HepG2 (cell line): ENCODE results near the gene PCAT7. TPM values are rescaled to one million over a fixed set of nuclear protein-coding genes. Genes with fewer than 3 reads are reported as not detected.

Experiments used
- ATAC-seq: fragments of 200-7000 bp; cut with Tn5 transposase; 3 replicates; pipeline ENCODE4 v1.9.1; 2020; ENCODE audit warnings: mild to moderate bottlenecking, moderate library complexity
- BruUV-seq: library from RNA; stranded (reverse); fragments of 400-500 nt; replicated peaks from 2 replicates; lab custom pipeline; 2021; lab: Mats Ljungman, UMichigan
- CTCF ChIA-PET: fragments of 300-600 bp; formaldehyde crosslinking; extraction: SDS; loops from one replicate; lab custom pipeline; 2021; ENCODE audit warnings: low total read pairs, inconsistent platforms, low intra/inter-chr PET ratio; lab: Yijun Ruan, JAX
- POLR2A ChIA-PET: fragments of 350-600 bp; sonication (Branson Sonifier 250); formaldehyde crosslinking; loops from one replicate; lab custom pipeline; 2020; ENCODE audit warnings: antibody characterized with exemption, inconsistent platforms; lab: Yijun Ruan, JAX
- DNase-seq: peaks from one replicate; pipeline ENCODE4 v3.0.0-alpha.2; 2015; ENCODE audit warnings: low spot score
- FAIRE-seq: peaks from 3 replicates; lab custom pipeline; 2011; peaks lifted over from hg19 to GRCh38; lab: Jason Lieb, UNC
- H2AFZ ChIP-seq: one replicate; pipeline ENCODE4 v1.6.1; 2011; ENCODE audit warnings: low read length, inconsistent platforms
- H3K27ac ChIP-seq: fragments of 300-600 bp; 3 replicates; pipeline ENCODE4 v1.8.0; 2011; ENCODE audit warnings: mixed run types, mild to moderate bottlenecking, mixed read lengths, low read length, inconsistent platforms; ENCODE audit not compliant: insufficient read depth; ENCODE audit errors: extremely low read length
- H3K27me3 ChIP-seq, 2 experiments: fragments of 200-600 bp in 1 of 2; 2 replicates in 1 of 2; 3 replicates in 1 of 2; pipeline versions ENCODE4 v1.6.0 to v1.8.0; 2011; ENCODE audit warnings: low read length in 2 of 2, mild to moderate bottlenecking in 2 of 2, moderate library complexity in 2 of 2, inconsistent platforms in 1 of 2; ENCODE audit not compliant: insufficient read depth in 2 of 2, control insufficient read depth in 1 of 2
- H3K36me3 ChIP-seq, 2 experiments: fragments of 200-600 bp in 1 of 2; replicated peaks in 1 of 2; 2 replicates in 1 of 2; 3 replicates in 1 of 2; pipeline versions ENCODE4 v1.5.1 to v1.8.0; 2011; ENCODE audit warnings: low read length in 2 of 2, inconsistent platforms in 1 of 2; ENCODE audit not compliant: insufficient read depth in 2 of 2, control insufficient read depth in 1 of 2
- H3K4me1 ChIP-seq: 2 replicates; pipeline ENCODE4 v1.5.1; 2012; ENCODE audit warnings: low read length, inconsistent platforms; ENCODE audit not compliant: insufficient read depth
- H3K4me2 ChIP-seq: 2 replicates; pipeline ENCODE4 v1.6.0; 2011; ENCODE audit warnings: low read depth, low read length, inconsistent platforms
- H3K4me3 ChIP-seq, 3 experiments: fragments of 200-600 bp in 1 of 3; sonication (generic), shearing (Covaris generic) in 1 of 3; replicated peaks in 1 of 3; 2 replicates each; pipeline ENCODE4 v1.5.1; 2011 to 2016; ENCODE audit warnings: low read length in 3 of 3, inconsistent platforms in 2 of 3, low read depth in 2 of 3, mild to moderate bottlenecking in 2 of 3, control low read depth in 1 of 3, mixed read lengths in 1 of 3; ENCODE audit not compliant: insufficient read depth in 1 of 3
- H3K79me2 ChIP-seq: one replicate; pipeline ENCODE4 v1.6.1; 2011; ENCODE audit warnings: low read length, inconsistent platforms; ENCODE audit not compliant: insufficient read depth
- H3K9ac ChIP-seq: 2 replicates; pipeline ENCODE4 v1.6.0; 2011; ENCODE audit warnings: mild to moderate bottlenecking, low read depth, low read length, inconsistent platforms; ENCODE audit not compliant: insufficient read depth
- H3K9me3 ChIP-seq: 2 replicates; pipeline ENCODE4 v1.5.1; 2012; ENCODE audit warnings: mild to moderate bottlenecking, low read length
- H4K20me1 ChIP-seq: 2 replicates; pipeline ENCODE4 v1.6.0; 2011; ENCODE audit warnings: inconsistent platforms, mild to moderate bottlenecking, low read length, moderate library complexity; ENCODE audit not compliant: insufficient read depth
- ATF2 ChIP-seq: sonication (generic); formaldehyde crosslinking; IDR thresholded peaks from 2 replicates; pipeline ENCODE4 v1.4.0; 2020; ENCODE audit warnings: missing genetic modification reagents
- FOXO1 ChIP-seq: sonication (generic); formaldehyde crosslinking; IDR thresholded peaks from 2 replicates; pipeline ENCODE4 v1.4.0; 2020; ENCODE audit warnings: missing genetic modification reagents
- HNF4G ChIP-seq, 2 experiments: sonication (generic) in 1 of 2; formaldehyde crosslinking in 1 of 2; IDR thresholded peaks; 2 replicates each; pipeline versions ENCODE4 v1.4.0 to v1.6.1; 2011 to 2020; ENCODE audit warnings: borderline replicate concordance in 2 of 2, low read depth in 2 of 2, mild to moderate bottlenecking in 2 of 2, low read length in 1 of 2, missing genetic modification reagents in 1 of 2, moderate library complexity in 1 of 2
- HOXA7 ChIP-seq: sonication (generic); formaldehyde crosslinking; IDR thresholded peaks from 2 replicates; pipeline ENCODE4 v1.8.1; 2022; ENCODE audit warnings: mild to moderate bottlenecking, missing genetic modification reagents, moderate library complexity
- IRF9 ChIP-seq: sonication (generic); formaldehyde crosslinking; IDR thresholded peaks from 2 replicates; pipeline ENCODE4 v1.8.0; 2022; ENCODE audit warnings: missing genetic modification reagents, mild to moderate bottlenecking, borderline replicate concordance
- NKX3-1 ChIP-seq: sonication (generic); formaldehyde crosslinking; IDR thresholded peaks from 2 replicates; pipeline ENCODE4 v1.5.0; 2020; ENCODE audit warnings: missing genetic modification reagents
- PHF21A ChIP-seq: sonication (generic); formaldehyde crosslinking; IDR thresholded peaks from 2 replicates; pipeline ENCODE4 v1.5.0; 2020; ENCODE audit warnings: mild to moderate bottlenecking, missing genetic modification reagents
- POGK ChIP-seq: sonication (generic); formaldehyde crosslinking; conservative IDR thresholded peaks from 2 replicates; pipeline ENCODE4 v1.8.0; 2022; ENCODE audit warnings: mild to moderate bottlenecking, moderate library complexity, missing genetic modification reagents
- PTBP1 ChIP-seq: fragments of 200-400 bp; formaldehyde crosslinking; IDR thresholded peaks from 2 replicates; pipeline ENCODE4 v1.6.1; 2018; ENCODE audit warnings: low read length, low read depth; ENCODE audit not compliant: poor library complexity, severe bottlenecking
- RBM39 ChIP-seq: fragments of 200-400 bp; formaldehyde crosslinking; IDR thresholded peaks from one replicate; pipeline ENCODE4 v1.6.1; 2018; ENCODE audit warnings: antibody characterized with exemption, mild to moderate bottlenecking, low read depth, low read length; ENCODE audit not compliant: poor library complexity, severe bottlenecking
- SNAPC5 ChIP-seq: sonication (generic); formaldehyde crosslinking; IDR thresholded peaks from 2 replicates; pipeline ENCODE4 v1.8.1; 2023; ENCODE audit warnings: mild to moderate bottlenecking, missing genetic modification reagents, borderline replicate concordance
- TGIF2 ChIP-seq: IDR thresholded peaks from 2 replicates; pipeline ENCODE4 v1.6.1; 2016; ENCODE audit warnings: control low read depth, missing compliant biosample characterization
- ZBTB26 ChIP-seq: IDR thresholded peaks from 2 replicates; pipeline ENCODE4 v1.6.1; 2016; ENCODE audit warnings: missing compliant biosample characterization, missing genetic modification reagents, borderline replicate concordance
- ZMYM3 ChIP-seq: sonication (generic); formaldehyde crosslinking; IDR thresholded peaks from 2 replicates; pipeline ENCODE4 v1.5.1; 2020; ENCODE audit warnings: mild to moderate bottlenecking, missing genetic modification reagents
- ZNF816 ChIP-seq: sonication (generic); formaldehyde crosslinking; IDR thresholded peaks from 2 replicates; pipeline ENCODE4 v1.8.0; 2022; ENCODE audit warnings: missing genetic modification reagents, mild to moderate bottlenecking, borderline replicate concordance
- WGBS: methylation state at CpG from one replicate; pipeline ENCODE4 v1.1.6; 2017; ENCODE audit warnings: low lambda C conversion rate; 5-methylcytosine and 5-hydroxymethylcytosine counted together
- in situ Hi-C: cut with HindIII; loops from 2 replicates; pipeline ENCODE4 v1.10.0; 2017; ENCODE audit warnings: low pct_unique_long_range_greater_than_20kb; ENCODE audit not compliant: extremely low pct_ligation_motif_present
- intact Hi-C: fragments of 100-400 bp; cut with micrococcal nuclease; formaldehyde crosslinking; loops from one replicate; pipeline ENCODE4 v1.10.0; 2022; ENCODE audit not compliant: unreplicated experiment
- polyA plus RNA-seq, 8 experiments: library from polyadenylated mRNA; depleted of rRNA in 3 of 8; stranded (reverse) in 7 of 8; unstranded in 1 of 8; fragments of >200 nt; fragmentation: Illumina TruSeq in 4 of 8; extraction: Trizol in 4 of 8; gene quantifications; 2 replicates each; pipeline versions ENCODE4 v1.2.1 to v1.2.3, GENCODE V29; 2011 to 2016; ENCODE audit warnings: low read depth in 4 of 8, missing spikeins in 1 of 8, mixed read lengths in 1 of 8; ENCODE audit not compliant: insufficient read depth in 1 of 8
- total RNA-seq, 5 experiments: library from RNA; depleted of rRNA; stranded (reverse); fragments of >200 nt; fragmentation: Illumina TruSeq; extraction: Trizol; gene quantifications; 2 replicates each; pipeline ENCODE4 v1.2.3, GENCODE V29; 2016; ENCODE audit warnings: low read depth in 1 of 5

PCAT7 gene
- total and polyA plus RNA-seq, 2 of the 13 experiments (the other 11 are each of a cell fraction or from before 2014, with no cell fraction given) = 2.3 to 3.9 TPM

GRCh38 chr9:94538908-94539307, 16.0 kb upstream of the PCAT7 start:
- 98% methylated on average over 4 of the region's 4 CpGs for whole genome bisulfite sequencing
- no peak overlapping the region for H3K27ac ChIP-seq
- ChIA-PET POLR2A (no interaction called here), CTCF (no interaction called here)
- DNase-seq = no peak
- H3K9me3 ChIP-seq = no peaks in the 10 kb centered on the region
- no peak overlapping the region for H2AFZ ChIP-seq
- peaks cover 6% of the 10 kb centered on the region for H3K4me1 ChIP-seq
- intact Hi-C loops = no loop called here
- no peaks in the 10 kb centered on the region for H4K20me1 ChIP-seq
- BruUV-seq = no TSS peak
- no peak for ATAC-seq
- TF ChIP-seq ATF2 (no peak), TGIF2 (CRISPR knock-in tag) (no peak), ZMYM3 (CRISPR knock-in tag) (no peak), HNF4G (IDR thresholded peaks at IDR 0.05; ENCODE audit: borderline replicate concordance, low read depth, low read length) (no peak), HNF4G (CRISPR knock-in tag; IDR thresholded peaks at IDR 0.05; ENCODE audit: borderline replicate concordance, low read depth) (no peak), RBM39 (no peak), NKX3-1 (no peak), POGK (CRISPR knock-in tag) (no peak), PTBP1 (no peak), SNAPC5 (CRISPR knock-in tag) (no peak), FOXO1 (CRISPR knock-in tag) (no peak), ZBTB26 (no peak), ZNF816 (no peak), HOXA7 (CRISPR knock-in tag) (no peak), IRF9 (CRISPR knock-in tag) (no peak), PHF21A (CRISPR knock-in tag) (no peak)
- TF ChIP-seq, all 625 proteins: peak for 0
- H3K4me2 ChIP-seq = no peak overlapping the region
- H3K4me3 ChIP-seq = no peak overlapping the region
- no peak for FAIRE-seq
- in situ Hi-C loops = no loop called here
- no peaks in the 10 kb centered on the region for H3K27me3 ChIP-seq
- H3K9ac ChIP-seq = no peak overlapping the region
- peaks cover under 1% of the 10 kb centered on the region for H3K79me2 ChIP-seq
- peaks cover 0 to 3% of the 10 kb centered on the region in 2 experiments; a peak in 1 of 5 replicates for H3K36me3 ChIP-seq
